Measurements from ENCODE around the gene MOB1A.

DNA sequence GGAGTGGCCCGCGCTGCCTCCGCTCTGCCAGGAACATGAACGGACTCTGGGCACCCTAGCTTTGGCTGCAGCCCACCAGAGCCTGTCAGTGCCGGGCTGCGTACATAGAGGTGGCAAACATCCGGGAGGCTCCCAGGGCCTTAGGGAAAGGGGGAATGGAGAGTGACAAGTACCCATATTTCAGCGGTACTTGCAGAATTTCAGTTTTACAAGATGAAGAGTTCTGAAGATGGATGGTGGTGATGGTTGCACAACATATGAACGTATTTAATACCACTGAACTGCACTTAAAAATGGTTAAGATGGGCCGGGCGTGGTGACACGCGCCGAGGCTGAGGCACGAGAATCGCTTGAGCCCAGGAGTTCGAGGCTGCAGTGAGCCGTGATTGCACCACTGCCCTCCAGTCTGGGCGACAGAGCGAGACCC, 20.6 kb upstream of the MOB1A start:
- TF ChIP-seq, protein P1, sequence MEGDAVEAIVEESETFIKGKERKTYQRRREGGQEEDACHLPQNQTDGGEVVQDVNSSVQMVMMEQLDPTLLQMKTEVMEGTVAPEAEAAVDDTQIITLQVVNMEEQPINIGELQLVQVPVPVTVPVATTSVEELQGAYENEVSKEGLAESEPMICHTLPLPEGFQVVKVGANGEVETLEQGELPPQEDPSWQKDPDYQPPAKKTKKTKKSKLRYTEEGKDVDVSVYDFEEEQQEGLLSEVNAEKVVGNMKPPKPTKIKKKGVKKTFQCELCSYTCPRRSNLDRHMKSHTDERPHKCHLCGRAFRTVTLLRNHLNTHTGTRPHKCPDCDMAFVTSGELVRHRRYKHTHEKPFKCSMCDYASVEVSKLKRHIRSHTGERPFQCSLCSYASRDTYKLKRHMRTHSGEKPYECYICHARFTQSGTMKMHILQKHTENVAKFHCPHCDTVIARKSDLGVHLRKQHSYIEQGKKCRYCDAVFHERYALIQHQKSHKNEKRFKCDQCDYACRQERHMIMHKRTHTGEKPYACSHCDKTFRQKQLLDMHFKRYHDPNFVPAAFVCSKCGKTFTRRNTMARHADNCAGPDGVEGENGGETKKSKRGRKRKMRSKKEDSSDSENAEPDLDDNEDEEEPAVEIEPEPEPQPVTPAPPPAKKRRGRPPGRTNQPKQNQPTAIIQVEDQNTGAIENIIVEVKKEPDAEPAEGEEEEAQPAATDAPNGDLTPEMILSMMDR (IDR thresholded peaks at IDR 0.05; ENCODE audit: poor library complexity, severe bottlenecking), result peak; percentile 11
- no peak for TF ChIP-seq EZH2 (IDR thresholded peaks at IDR 0.05; ENCODE audit: borderline replicate concordance, insufficient read depth, low read length, poor library complexity, severe bottlenecking)

Data from neural cell (in vitro differentiated cells).